HFFc6 (cell line): ENCODE data around the gene OPRL1. TPM values are rescaled to one million over a fixed set of nuclear protein-coding genes. Genes with fewer than 3 reads are reported as not detected.

Source experiments
- DNase-seq: peaks from one replicate; pipeline ENCODE4 v3.0.0-alpha.2; 2018
- H3K27ac Mint-ChIP-seq: 2 replicates; pipeline ENCODE4 v1.8.0; 2020; ENCODE audit warnings: mild to moderate bottlenecking, mixed read lengths
- H3K27me3 Mint-ChIP-seq: 2 replicates; pipeline ENCODE4 v1.8.0; 2021; ENCODE audit warnings: mild to moderate bottlenecking, moderate library complexity, mixed read lengths; ENCODE audit not compliant: insufficient read depth
- H3K36me3 Mint-ChIP-seq: 2 replicates; pipeline ENCODE4 v1.8.0; 2021; ENCODE audit warnings: low read depth, mixed read lengths
- H3K4me1 Mint-ChIP-seq: 2 replicates; pipeline ENCODE4 v1.8.0; 2020; ENCODE audit warnings: low read depth, mixed read lengths
- H3K4me3 Mint-ChIP-seq: 2 replicates; pipeline ENCODE4 v1.8.0; 2020; ENCODE audit warnings: mild to moderate bottlenecking, moderate library complexity, mixed read lengths
- H3K9me3 Mint-ChIP-seq: 2 replicates; pipeline ENCODE4 v1.8.0; 2020; ENCODE audit warnings: mild to moderate bottlenecking, mixed read lengths
- CTCF ChIP-seq: fragments of 200-600 bp; sonication (generic); IDR thresholded peaks from 2 replicates; pipeline ENCODE4 v1.5.0; 2021; ENCODE audit warnings: antibody characterized with exemption, mild to moderate bottlenecking
- total RNA-seq, 6 experiments: library from RNA; stranded (reverse); fragmentation: NEBNext Ultra II Directional; extraction: Animal tissue kit (Norgen Biotek cat#: 25700); gene quantifications; 2 replicates in 1 of 6; 3 replicates in 5 of 6; pipeline ENCODE4 v1.2.3, GENCODE V29; 2021

Gene OPRL1
- total RNA-seq, 6 experiments from 2014 or later = 0.27 to 1.00 (median 0.41) TPM

GRCh38 chr20:64091340-64091739, 11.5 kb downstream of the OPRL1 start:
- no peaks in the 10 kb centered on the region for H3K36me3 Mint-ChIP-seq
- DNase-seq = no peak
- no peak for TF ChIP-seq CTCF
- no peak overlapping the region for H3K4me3 Mint-ChIP-seq
- no peak overlapping the region for H3K27ac Mint-ChIP-seq
- no peaks in the 10 kb centered on the region for H3K9me3 Mint-ChIP-seq
- no peaks in the 10 kb centered on the region for H3K4me1 Mint-ChIP-seq
- H3K27me3 Mint-ChIP-seq = peaks cover 12% of the 10 kb centered on the region; the same call in 1 of the 2 replicates

GRCh38 chr20:64091770-64092169, 11.9 kb downstream of the OPRL1 start:
- Mint-ChIP-seq H3K27me3 (peaks cover 12% of the 10 kb centered on the region; the same call in 1 of the 2 replicates), H3K36me3 (no peaks in the 10 kb centered on the region; the same call in 1 of the 2 replicates), H3K4me1 (no peaks in the 10 kb centered on the region), H3K4me3 (no peak overlapping the region), H3K27ac (no peak overlapping the region), H3K9me3 (peaks cover 2% of the 10 kb centered on the region)
- no peak for DNase-seq
- TF ChIP-seq CTCF = no peak

- H3K27me3 Mint-ChIP-seq = peaks cover 12% of the 10 kb centered on the region; the same call in 1 of the 2 replicates
- no peak overlapping the region for H3K4me3 Mint-ChIP-seq
- no peak for DNase-seq
- no peaks in the 10 kb centered on the region; the same call in 1 of the 2 replicates for H3K36me3 Mint-ChIP-seq
- H3K9me3 Mint-ChIP-seq = peaks cover 5% of the 10 kb centered on the region
- H3K4me1 Mint-ChIP-seq = no peaks in the 10 kb centered on the region
- H3K27ac Mint-ChIP-seq = no peak overlapping the region
- no peak for TF ChIP-seq CTCF
Measured at GRCh38 chr20:64092258-64093012, 12.6 kb downstream of the OPRL1 start.

- TF ChIP-seq CTCF = no peak
- peaks cover 5% of the 10 kb centered on the region for H3K9me3 Mint-ChIP-seq
- H3K27me3 Mint-ChIP-seq = peaks cover 13% of the 10 kb centered on the region
- no peak overlapping the region for H3K4me3 Mint-ChIP-seq
- no peak overlapping the region for H3K27ac Mint-ChIP-seq
- H3K4me1 Mint-ChIP-seq = no peaks in the 10 kb centered on the region
- no peaks in the 10 kb centered on the region; the same call in 1 of the 2 replicates for H3K36me3 Mint-ChIP-seq
- no peak for DNase-seq
Measured at GRCh38 chr20:64093013-64093503, 13.2 kb downstream of the OPRL1 start.

- DNase-seq = no peak
- no peaks in the 10 kb centered on the region; the same call in 1 of the 2 replicates for H3K36me3 Mint-ChIP-seq
- H3K4me3 Mint-ChIP-seq = no peak overlapping the region
- no peak for TF ChIP-seq CTCF
- peaks cover 5% of the 10 kb centered on the region for H3K9me3 Mint-ChIP-seq
- peaks cover 10% of the 10 kb centered on the region for H3K27me3 Mint-ChIP-seq
- H3K27ac Mint-ChIP-seq = no peak overlapping the region
- no peaks in the 10 kb centered on the region for H3K4me1 Mint-ChIP-seq
Measured at GRCh38 chr20:64095455-64095854, 15.6 kb downstream of the OPRL1 start.
